Neural cell (in vitro differentiated cells): ENCODE measurements around the gene BMP8B. TPM values are rescaled to one million over a fixed set of nuclear protein-coding genes. Genes with fewer than 3 reads are reported as not detected.
"Not testable (repeated sequence)": the region's sequence is repeated elsewhere in the genome, so short reads cannot be mapped to it uniquely, and the experiment has no call there.

Experiments used
- H2AFZ ChIP-seq: fragments of 200-600, 300-800 bp; sonication (generic), shearing (Covaris generic); 2 replicates; pipeline ENCODE4 v1.6.0; 2014; ENCODE audit warnings: low read depth, mild to moderate bottlenecking, antibody characterized with exemption, low read length, moderate library complexity
- H3F3A ChIP-seq: fragments of 200-600 bp; shearing (Covaris generic); 2 replicates; pipeline ENCODE4 v1.6.1; 2016; ENCODE audit warnings: mild to moderate bottlenecking, moderate library complexity, mixed read lengths, antibody characterized with exemption, low read length; ENCODE audit not compliant: insufficient read depth, poor library complexity, severe bottlenecking
- H3K27ac ChIP-seq: fragments of 200-600, 300-800 bp; sonication (generic), shearing (Covaris generic); 2 replicates; pipeline ENCODE4 v1.5.1; 2014; ENCODE audit warnings: mild to moderate bottlenecking, low read length, moderate library complexity
- H3K27me3 ChIP-seq: fragments of 300-800, 200-600 bp; sonication (generic), shearing (Covaris generic); 2 replicates; pipeline ENCODE4 v1.6.0; 2014; ENCODE audit warnings: mild to moderate bottlenecking, low read depth, low read length, moderate library complexity; ENCODE audit not compliant: insufficient read depth
- H3K36me3 ChIP-seq: fragments of 300-800, 200-600 bp; sonication (generic), shearing (Covaris generic); 2 replicates; pipeline ENCODE4 v1.5.1; 2014; ENCODE audit warnings: mild to moderate bottlenecking, antibody characterized with exemption, low read length, moderate library complexity; ENCODE audit not compliant: insufficient read depth
- H3K4me2 ChIP-seq: fragments of 300-800, 200-600 bp; sonication (generic), shearing (Covaris generic); 2 replicates; pipeline ENCODE4 v1.6.0; 2014; ENCODE audit warnings: mild to moderate bottlenecking, low read length
- H3K4me3 ChIP-seq: fragments of 300-800, 200-600 bp; sonication (generic), shearing (Covaris generic); 2 replicates; pipeline ENCODE4 v1.5.1; 2014; ENCODE audit warnings: mild to moderate bottlenecking, low read length, moderate library complexity
- H3K79me2 ChIP-seq: fragments of 200-600 bp; shearing (Covaris generic); replicated peaks from 2 replicates; pipeline ENCODE4 v1.6.0; 2014; ENCODE audit warnings: mild to moderate bottlenecking, low read length, moderate library complexity; ENCODE audit not compliant: insufficient read depth
- H3K9ac ChIP-seq: fragments of 300-800, 200-600 bp; sonication (generic), shearing (Covaris generic); 2 replicates; pipeline ENCODE4 v1.6.1; 2016; ENCODE audit warnings: mild to moderate bottlenecking, low read length, mixed read lengths
- H3K9me2 ChIP-seq: fragments of 200-600 bp; shearing (Covaris generic); 2 replicates; pipeline ENCODE4 v1.6.1; 2016; ENCODE audit warnings: mild to moderate bottlenecking, low read length, mixed read lengths; ENCODE audit not compliant: insufficient read depth
- H3K9me3 ChIP-seq: fragments of 200-600, 300-800 bp; sonication (generic), shearing (Covaris generic); 2 replicates; pipeline ENCODE4 v1.6.1; 2016; ENCODE audit warnings: mild to moderate bottlenecking, mixed run types, low read length, moderate library complexity, mixed read lengths
- H4K20me1 ChIP-seq: fragments of 200-600 bp; shearing (Covaris generic); 2 replicates; pipeline ENCODE4 v1.6.1; 2016; ENCODE audit warnings: mild to moderate bottlenecking, mixed run types; ENCODE audit not compliant: insufficient read depth
- EP300 ChIP-seq: fragments of 450-650 bp; conservative IDR thresholded peaks from 2 replicates; pipeline ENCODE4 v1.6.1; 2014; ENCODE audit warnings: antibody characterized with exemption, mild to moderate bottlenecking, moderate library complexity; ENCODE audit not compliant: poor library complexity, severe bottlenecking
- EZH2 ChIP-seq: fragments of 200-600, 300-800 bp; shearing (Covaris generic), sonication (generic); IDR thresholded peaks from 2 replicates; pipeline ENCODE4 v1.6.1; 2014; ENCODE audit warnings: antibody characterized with exemption, low read length, borderline replicate concordance, mild to moderate bottlenecking; ENCODE audit not compliant: insufficient read depth, poor library complexity, severe bottlenecking
- MXI1 ChIP-seq: fragments of 450-650 bp; conservative IDR thresholded peaks from 2 replicates; pipeline ENCODE4 v1.6.1; 2014; ENCODE audit warnings: antibody characterized with exemption, mild to moderate bottlenecking; ENCODE audit not compliant: poor library complexity, severe bottlenecking
- POLR2AphosphoS5 ChIP-seq: IDR thresholded peaks from 2 replicates; pipeline ENCODE4 v1.6.1; 2012
- RAD21 ChIP-seq: fragments of 450-650 bp; conservative IDR thresholded peaks from 2 replicates; pipeline ENCODE4 v1.6.1; 2014; ENCODE audit warnings: antibody characterized with exemption, mild to moderate bottlenecking, moderate library complexity
- REST ChIP-seq: IDR thresholded peaks from 2 replicates; pipeline ENCODE4 v1.6.1; 2012; ENCODE audit warnings: borderline replicate concordance
- SMC3 ChIP-seq: fragments of 450-650 bp; conservative IDR thresholded peaks from 2 replicates; pipeline ENCODE4 v1.6.1; 2014; ENCODE audit warnings: antibody characterized with exemption, mild to moderate bottlenecking, moderate library complexity; ENCODE audit not compliant: poor library complexity
- TAF1 ChIP-seq: IDR thresholded peaks from 2 replicates; pipeline ENCODE4 v1.6.1; 2012; ENCODE audit warnings: low read depth
- polyA plus RNA-seq: library from polyadenylated mRNA; depleted of rRNA; stranded (reverse); fragments of >200 nt; gene quantifications from 2 replicates; pipeline ENCODE4 v1.2.3, GENCODE V29; 2014
- TF ChIP-seq, protein P1 (sequence below): fragments of 450-650 bp; IDR thresholded peaks from 2 replicates; pipeline ENCODE4 v1.5.1; 2014; ENCODE audit warnings: antibody characterized with exemption, mild to moderate bottlenecking, moderate library complexity; ENCODE audit not compliant: poor library complexity, severe bottlenecking

BMP8B gene
- polyA plus RNA-seq, 1 donor from 2014 or later, result 0.04 TPM

DNA sequence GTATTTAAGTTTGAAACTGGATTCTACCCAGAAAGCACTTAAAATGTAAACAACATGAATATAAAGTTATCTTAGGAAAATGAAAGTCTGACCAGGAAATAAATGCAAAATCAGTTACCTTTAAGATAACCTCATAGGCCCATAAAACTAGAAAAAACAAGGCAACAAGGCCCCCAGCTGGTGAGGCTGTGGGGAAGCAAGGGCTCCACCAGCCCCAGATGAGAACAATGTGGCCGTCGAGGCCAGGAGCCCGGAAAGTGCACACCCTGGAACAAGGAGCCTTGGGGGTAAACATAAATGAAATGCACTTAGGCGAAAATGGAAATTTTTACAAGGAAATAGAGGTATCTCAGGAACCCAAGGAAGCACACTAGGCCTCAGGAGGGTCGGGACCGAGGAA lies 37.9 kb upstream of the BMP8B start:
- Histone ChIP-seq H4K20me1 (no peaks in the 10 kb centered on the region), H2AFZ (no peak overlapping the region), H3K4me2 (no peak overlapping the region), H3K4me3 (no peak overlapping the region), H3K9ac (no peak overlapping the region), H3K36me3 (no peaks in the 10 kb centered on the region), H3K9me2 (no peaks in the 10 kb centered on the region), H3K79me2 (no peaks in the 10 kb centered on the region), H3K27ac (no peak overlapping the region), H3F3A (no peaks in the 10 kb centered on the region), H3K27me3 (no peaks in the 10 kb centered on the region), H3K9me3 (no peaks in the 10 kb centered on the region)
- TF ChIP-seq TAF1 (no peak), MXI1 (no peak), RAD21 (no peak)

DNA sequence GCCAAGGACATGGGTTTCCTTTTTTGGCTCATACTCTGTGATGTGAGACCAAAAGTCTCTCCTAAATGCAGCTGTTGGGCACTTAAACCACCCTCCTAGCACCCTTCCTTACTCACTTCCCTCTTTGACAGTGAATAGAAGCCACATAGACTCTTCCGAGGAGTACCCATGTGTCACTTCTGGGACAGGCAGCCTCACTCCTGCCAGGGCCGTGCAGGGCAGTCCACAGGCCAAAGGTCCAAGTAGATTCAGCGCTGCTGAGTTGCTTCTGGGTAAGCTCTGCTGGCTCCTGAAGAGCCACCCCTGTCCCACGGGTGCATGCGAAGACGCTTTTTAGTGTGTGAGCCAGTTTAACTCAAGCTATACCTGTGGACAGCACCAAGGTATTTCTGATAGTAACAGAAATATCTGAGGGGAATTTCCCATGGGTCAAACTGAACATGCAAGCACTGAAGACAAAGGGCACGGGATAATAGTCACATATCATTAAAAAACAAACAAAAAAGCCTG lies 36.8 kb upstream of the BMP8B start:
- no peak overlapping the region for H3K4me3 ChIP-seq
- no peak overlapping the region for H3K27ac ChIP-seq
- no peaks in the 10 kb centered on the region for H3K9me3 ChIP-seq
- H2AFZ ChIP-seq, result no peak overlapping the region
- no peaks in the 10 kb centered on the region for H3F3A ChIP-seq
- no peaks in the 10 kb centered on the region for H3K9me2 ChIP-seq
- no peak for TF ChIP-seq MXI1
- TF ChIP-seq EZH2, result no peak
- no peak for TF ChIP-seq REST
- TF ChIP-seq, protein P1, sequence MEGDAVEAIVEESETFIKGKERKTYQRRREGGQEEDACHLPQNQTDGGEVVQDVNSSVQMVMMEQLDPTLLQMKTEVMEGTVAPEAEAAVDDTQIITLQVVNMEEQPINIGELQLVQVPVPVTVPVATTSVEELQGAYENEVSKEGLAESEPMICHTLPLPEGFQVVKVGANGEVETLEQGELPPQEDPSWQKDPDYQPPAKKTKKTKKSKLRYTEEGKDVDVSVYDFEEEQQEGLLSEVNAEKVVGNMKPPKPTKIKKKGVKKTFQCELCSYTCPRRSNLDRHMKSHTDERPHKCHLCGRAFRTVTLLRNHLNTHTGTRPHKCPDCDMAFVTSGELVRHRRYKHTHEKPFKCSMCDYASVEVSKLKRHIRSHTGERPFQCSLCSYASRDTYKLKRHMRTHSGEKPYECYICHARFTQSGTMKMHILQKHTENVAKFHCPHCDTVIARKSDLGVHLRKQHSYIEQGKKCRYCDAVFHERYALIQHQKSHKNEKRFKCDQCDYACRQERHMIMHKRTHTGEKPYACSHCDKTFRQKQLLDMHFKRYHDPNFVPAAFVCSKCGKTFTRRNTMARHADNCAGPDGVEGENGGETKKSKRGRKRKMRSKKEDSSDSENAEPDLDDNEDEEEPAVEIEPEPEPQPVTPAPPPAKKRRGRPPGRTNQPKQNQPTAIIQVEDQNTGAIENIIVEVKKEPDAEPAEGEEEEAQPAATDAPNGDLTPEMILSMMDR, result no peak
- TF ChIP-seq TAF1, result no peak
- TF ChIP-seq EP300, result no peak
- no peak for TF ChIP-seq SMC3
- no peak for TF ChIP-seq POLR2AphosphoS5
- TF ChIP-seq RAD21, result no peak
- H3K4me2 ChIP-seq, result no peak overlapping the region
- H3K9ac ChIP-seq, result no peak overlapping the region
- H3K27me3 ChIP-seq, result no peaks in the 10 kb centered on the region
- no peaks in the 10 kb centered on the region for H3K79me2 ChIP-seq
- H3K36me3 ChIP-seq, result no peaks in the 10 kb centered on the region
- H4K20me1 ChIP-seq, result no peaks in the 10 kb centered on the region

DNA sequence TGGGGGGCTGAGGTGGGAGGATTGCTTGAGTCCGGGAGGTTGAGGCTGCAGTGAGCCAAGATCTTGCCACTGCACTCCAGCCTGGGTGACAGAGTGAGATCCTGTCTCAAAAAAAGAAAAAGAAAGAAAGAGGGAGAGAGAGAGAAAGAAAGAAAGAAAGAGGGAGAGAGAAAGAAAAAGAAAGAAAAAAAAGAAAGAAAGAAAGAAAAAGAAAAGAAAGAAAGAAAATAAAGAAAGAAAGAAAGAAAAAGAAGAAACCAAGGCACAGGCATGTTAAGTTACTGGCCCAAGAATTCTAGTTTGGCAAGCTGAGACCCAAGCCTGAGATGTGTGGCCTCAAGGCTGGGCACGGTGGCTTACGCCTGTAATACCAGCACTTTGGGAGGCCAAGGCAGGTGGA lies 34.8 kb upstream of the BMP8B start:
- H3K27me3 ChIP-seq, H3F3A ChIP-seq, H3K27ac ChIP-seq, H2AFZ ChIP-seq, H4K20me1 ChIP-seq, H3K4me2 ChIP-seq, H3K36me3 ChIP-seq, H3K9me2 ChIP-seq, H3K9me3 ChIP-seq, H3K4me3 ChIP-seq, H3K9ac ChIP-seq, H3K79me2 ChIP-seq: not testable (repeated sequence)
